Neuron (in vitro differentiated cells): ENCODE data around the gene LY6G6C.

Source experiments
- H2AFZ ChIP-seq: one replicate; pipeline ENCODE4 v1.6.1; 2013; ENCODE audit warnings: low read depth, mild to moderate bottlenecking, inconsistent platforms, low read length, moderate library complexity
- H3K27me3 ChIP-seq: one replicate; pipeline ENCODE4 v1.6.1; 2013; ENCODE audit warnings: low read length; ENCODE audit not compliant: insufficient read depth
- H3K36me3 ChIP-seq: one replicate; pipeline ENCODE4 v1.6.1; 2013; ENCODE audit warnings: low read length; ENCODE audit not compliant: insufficient read depth
- H3K4me1 ChIP-seq: one replicate; pipeline ENCODE4 v1.6.1; 2013; ENCODE audit warnings: low read length; ENCODE audit not compliant: insufficient read depth
- H3K4me3 ChIP-seq: 2 replicates; pipeline ENCODE4 v1.5.1; 2013; ENCODE audit warnings: mild to moderate bottlenecking, low read length, moderate library complexity
- H3K9me3 ChIP-seq: one replicate; pipeline ENCODE4 v1.6.1; 2013; ENCODE audit warnings: low read length

LY6G6C gene, protein sequence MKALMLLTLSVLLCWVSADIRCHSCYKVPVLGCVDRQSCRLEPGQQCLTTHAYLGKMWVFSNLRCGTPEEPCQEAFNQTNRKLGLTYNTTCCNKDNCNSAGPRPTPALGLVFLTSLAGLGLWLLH

GRCh38 chr6:31721351-31722020 lies at the start of gene LY6G6C:
Gene LY6G6C (minus strand): TSS chr6:31721746. CDS start chr6:31721679, 67 bp downstream.
- no peak within 1 kb of the TSS for H3K4me3 ChIP-seq
- H3K4me1 ChIP-seq, result no peaks in the 10 kb centered on the region
- peaks cover 12% of the 10 kb centered on the region for H3K36me3 ChIP-seq
- no peaks in the 10 kb centered on the region for H3K27me3 ChIP-seq
- H2AFZ ChIP-seq, result no peak within 1 kb of the TSS
- no peaks in the 10 kb centered on the region for H3K9me3 ChIP-seq

DNA sequence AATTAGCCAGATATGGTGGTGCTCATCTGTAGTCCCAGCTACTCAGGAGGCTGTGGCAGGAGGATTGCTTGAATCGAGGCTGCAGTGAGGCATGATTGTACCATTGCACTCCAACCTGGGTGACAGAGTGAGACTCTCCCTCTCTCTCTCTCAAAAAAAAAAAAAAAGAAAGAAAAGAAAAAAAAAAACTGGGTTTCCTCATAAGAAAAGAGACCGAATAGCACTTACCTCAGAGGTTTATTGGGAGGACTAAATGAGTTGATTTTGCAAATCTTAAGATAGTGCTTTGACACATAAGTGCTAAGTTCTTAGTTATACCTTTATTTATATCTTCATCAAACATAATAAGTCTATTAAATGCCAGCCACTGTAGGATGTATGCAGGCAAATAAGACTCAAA lies 49.3 kb upstream of the LY6G6C start:
- Histone ChIP-seq H2AFZ (no peak overlapping the region), H3K9me3 (no peaks in the 10 kb centered on the region), H3K4me1 (no peaks in the 10 kb centered on the region), H3K4me3 (no peak overlapping the region), H3K27me3 (no peaks in the 10 kb centered on the region), H3K36me3 (no peaks in the 10 kb centered on the region)

- H3K4me3 ChIP-seq, result no peak overlapping the region
- H3K27me3 ChIP-seq, result no peaks in the 10 kb centered on the region
- no peak overlapping the region for H2AFZ ChIP-seq
- peaks cover 2% of the 10 kb centered on the region for H3K36me3 ChIP-seq
- no peaks in the 10 kb centered on the region for H3K4me1 ChIP-seq
- no peaks in the 10 kb centered on the region for H3K9me3 ChIP-seq
These were observed 48.3 kb upstream of the LY6G6C start for GRCh38 chr6:31769684-31770371.

- Histone ChIP-seq H3K4me3 (no peak overlapping the region), H3K36me3 (peaks cover 5% of the 10 kb centered on the region), H3K27me3 (no peaks in the 10 kb centered on the region), H3K4me1 (peaks cover 8% of the 10 kb centered on the region), H2AFZ (no peak overlapping the region), H3K9me3 (no peaks in the 10 kb centered on the region)
These were observed 47.1 kb upstream of the LY6G6C start for GRCh38 chr6:31768363-31769257.

DNA sequence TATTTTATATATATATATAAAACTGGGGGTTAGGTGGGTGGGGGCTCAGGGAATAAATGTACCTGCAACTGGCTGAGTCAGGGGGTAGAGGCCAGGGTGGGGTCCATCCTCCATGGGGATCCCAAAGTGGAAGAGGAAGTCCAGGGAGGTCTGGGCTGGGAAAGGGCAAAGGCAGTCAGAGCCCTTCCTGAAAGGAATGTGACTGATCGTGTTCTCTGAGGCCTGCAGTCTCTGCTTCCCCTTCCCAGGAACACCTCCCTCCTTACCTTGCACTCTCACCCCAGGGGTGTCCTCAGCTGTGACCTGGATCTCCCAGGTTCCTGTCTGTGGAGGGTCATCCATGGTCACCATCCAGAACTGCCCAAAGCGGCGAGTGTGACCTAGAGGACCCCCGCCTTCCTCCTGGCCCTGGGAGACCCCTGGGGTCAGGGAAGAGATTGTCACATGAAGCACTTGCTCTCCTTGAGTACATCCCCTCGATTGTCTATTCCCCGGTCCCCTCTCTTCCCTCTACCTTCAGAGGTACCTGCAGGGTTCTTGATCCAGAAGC lies 45.6 kb upstream of the LY6G6C start:
- peaks cover 7% of the 10 kb centered on the region for H3K36me3 ChIP-seq
- H2AFZ ChIP-seq, result no peak overlapping the region
- H3K4me3 ChIP-seq, result no peak overlapping the region
- H3K4me1 ChIP-seq, result peaks cover 19% of the 10 kb centered on the region
- H3K27me3 ChIP-seq, result no peaks in the 10 kb centered on the region
- H3K9me3 ChIP-seq, result no peaks in the 10 kb centered on the region

DNA sequence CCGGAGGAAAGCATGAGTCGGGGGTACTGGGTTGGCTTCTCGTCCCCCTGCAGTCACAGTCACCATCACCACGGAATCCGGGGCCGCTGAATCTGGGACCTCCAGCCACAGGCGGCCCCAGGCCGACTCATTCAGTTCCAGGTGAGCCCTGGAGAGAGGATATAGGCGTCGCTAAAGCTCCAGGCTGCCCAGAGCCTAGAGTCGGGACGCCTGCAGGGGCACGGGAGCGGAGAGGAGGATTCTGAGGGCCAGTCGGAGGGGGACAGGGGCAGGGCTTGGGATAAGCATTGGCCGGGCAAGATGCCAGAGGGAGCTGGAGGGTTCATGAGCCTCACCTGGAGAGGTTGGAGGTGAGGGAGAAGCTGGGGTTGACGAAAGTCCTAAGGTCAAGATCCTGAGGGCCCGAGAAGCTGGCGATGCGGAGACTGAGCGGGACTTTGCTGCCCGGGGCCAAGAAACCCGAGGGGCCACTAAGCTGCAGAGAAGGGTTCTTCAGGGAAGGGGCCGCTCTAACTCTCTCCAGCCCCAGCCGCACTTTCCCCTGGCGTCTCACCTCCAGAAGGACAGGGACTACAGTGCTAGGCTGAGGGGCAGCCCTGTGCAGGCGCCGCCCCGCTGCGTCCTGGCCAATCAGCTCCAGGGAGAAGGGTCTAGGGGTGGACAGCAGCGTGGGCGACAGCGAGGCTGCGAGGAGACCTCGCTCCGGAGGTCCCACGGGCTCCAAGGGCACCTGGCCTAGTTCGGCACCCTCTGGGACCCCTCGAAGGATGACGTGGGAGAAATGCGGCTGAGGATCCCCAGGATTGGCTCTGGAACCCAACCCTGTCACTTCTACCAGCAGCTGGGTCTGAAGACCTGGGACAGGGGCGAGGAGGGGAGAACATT lies 44.6 kb upstream of the LY6G6C start:
- peaks cover 19% of the 10 kb centered on the region for H3K4me1 ChIP-seq
- no peaks in the 10 kb centered on the region for H3K27me3 ChIP-seq
- H3K4me3 ChIP-seq, result no peak overlapping the region

DNA sequence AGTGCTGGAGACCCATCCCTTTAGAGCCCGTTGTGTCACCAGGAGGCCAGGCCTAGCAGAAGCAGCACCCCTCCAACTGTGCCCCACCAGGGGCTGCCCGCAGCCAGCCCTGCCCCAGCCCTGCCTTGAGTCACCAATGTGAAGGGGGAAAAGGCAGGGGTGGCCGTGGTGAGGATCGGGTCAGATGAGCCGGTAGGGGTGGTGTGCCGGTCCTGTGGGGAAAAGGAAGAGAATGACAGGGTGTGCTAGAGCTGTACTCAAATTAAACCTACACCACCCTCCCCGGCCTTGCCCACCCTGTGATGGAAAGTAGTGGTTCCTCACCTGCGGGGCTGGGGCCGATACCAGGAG lies 44.0 kb upstream of the LY6G6C start:
- Histone ChIP-seq H2AFZ (no peak overlapping the region), H3K9me3 (no peaks in the 10 kb centered on the region), H3K27me3 (no peaks in the 10 kb centered on the region), H3K36me3 (peaks cover 23% of the 10 kb centered on the region), H3K4me3 (no peak overlapping the region), H3K4me1 (peaks cover 19% of the 10 kb centered on the region)

More for the DNA sequence above, 44.6 kb upstream of the LY6G6C start:
- Histone ChIP-seq H2AFZ (no peak overlapping the region), H3K36me3 (peaks cover 17% of the 10 kb centered on the region), H3K9me3 (no peaks in the 10 kb centered on the region)

- Histone ChIP-seq H2AFZ (no peak overlapping the region), H3K9me3 (no peaks in the 10 kb centered on the region), H3K4me3 (no peak overlapping the region), H3K27me3 (no peaks in the 10 kb centered on the region), H3K36me3 (peaks cover 36% of the 10 kb centered on the region), H3K4me1 (peaks cover 19% of the 10 kb centered on the region)
These were observed 42.7 kb upstream of the LY6G6C start for GRCh38 chr6:31764198-31764597.

DNA sequence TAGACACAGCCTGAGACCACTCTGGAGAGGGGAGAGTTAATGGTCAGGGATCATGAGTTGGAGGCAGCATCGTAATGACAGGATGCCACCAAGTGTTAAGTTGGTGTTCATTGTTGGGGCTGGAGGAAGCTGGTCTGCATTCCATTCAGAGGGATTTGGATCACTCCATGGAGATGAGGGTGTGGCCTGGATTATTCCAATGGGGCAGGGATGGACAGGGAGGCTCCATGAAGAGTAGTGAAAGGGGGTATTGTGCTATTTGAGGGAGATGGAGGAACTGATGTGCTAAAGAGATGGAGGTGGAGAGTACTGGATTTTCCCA lies 42.0 kb upstream of the LY6G6C start:
- Histone ChIP-seq H3K4me1 (peaks cover 19% of the 10 kb centered on the region), H3K4me3 (no peak overlapping the region), H3K9me3 (no peaks in the 10 kb centered on the region), H3K27me3 (no peaks in the 10 kb centered on the region), H2AFZ (no peak overlapping the region), H3K36me3 (peaks cover 42% of the 10 kb centered on the region)

- H3K36me3 ChIP-seq, result peaks cover 47% of the 10 kb centered on the region
- no peak overlapping the region for H3K4me3 ChIP-seq
- no peak overlapping the region for H2AFZ ChIP-seq
These were observed 41.5 kb upstream of the LY6G6C start for GRCh38 chr6:31762878-31763618.

DNA sequence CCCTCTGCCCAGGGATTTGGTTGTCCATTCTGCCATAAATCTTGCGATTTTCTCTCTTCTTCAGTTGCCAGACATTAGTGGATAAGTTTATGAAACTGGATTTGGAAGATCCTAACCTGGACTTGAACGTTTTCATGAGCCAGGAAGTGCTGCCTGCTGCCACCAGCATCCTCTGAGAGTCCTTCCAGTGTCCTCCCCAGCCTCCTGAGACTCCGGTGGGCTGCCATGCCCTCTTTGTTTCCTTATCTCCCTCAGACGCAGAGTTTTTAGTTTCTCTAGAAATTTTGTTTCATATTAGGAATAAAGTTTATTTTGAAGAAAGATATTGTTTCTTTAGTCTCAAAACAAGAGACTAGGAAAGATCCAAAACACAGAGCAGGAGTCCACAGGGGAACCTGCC lies 40.8 kb upstream of the LY6G6C start, which contains the start of gene SAPCD1:
Gene SAPCD1, plus strand, starts transcription at position 301 of the 400 bp plus-strand sequence. CDS start 399 bp downstream, outside the sequence.
- Histone ChIP-seq H3K36me3 (peaks cover 48% of the 10 kb centered on the region), H3K9me3 (no peaks in the 10 kb centered on the region), H3K27me3 (no peaks in the 10 kb centered on the region), H3K4me3 (no peak within 1 kb of the TSS), H3K4me1 (peaks cover 19% of the 10 kb centered on the region), H2AFZ (no peak within 1 kb of the TSS)

More at GRCh38 chr6:31762878-31763618, 41.5 kb upstream of the LY6G6C start:
- H3K9me3 ChIP-seq, result no peaks in the 10 kb centered on the region
- peaks cover 19% of the 10 kb centered on the region for H3K4me1 ChIP-seq
- H3K27me3 ChIP-seq, result no peaks in the 10 kb centered on the region
